ENCODE results near the gene FRAT2. TPM values are rescaled to one million over a fixed set of nuclear protein-coding genes. Genes with fewer than 3 reads are reported as not detected.
A peak's percentile ranks its signal among the peaks of the same experiment; 100 is the strongest.

FRAT2 gene
- total RNA-seq, 1 experiment from 2014 or later = 16.7 TPM

- H3K4me1 ChIP-seq (ENCODE audit: control insufficient read depth, insufficient read depth, low read length) = peaks cover 20% of the 10 kb centered on the region
- no peak for TF ChIP-seq SIN3A (IDR thresholded peaks at IDR 0.05; ENCODE audit: borderline replicate concordance, insufficient read depth, low read depth, low read length)
- no peak for TF ChIP-seq REST (IDR thresholded peaks at IDR 0.05; ENCODE audit: insufficient read depth in 1 of 2, low read depth in 2 of 2, low read length in 1 of 2)
- no peak for TF ChIP-seq TCF7L2 (IDR thresholded peaks at IDR 0.05; ENCODE audit: low read depth, low read length)
- TF ChIP-seq CTCF (IDR thresholded peaks at IDR 0.05) = no peak
- no peak for TF ChIP-seq POLR2AphosphoS5 (IDR thresholded peaks at IDR 0.05; ENCODE audit: low read depth, low read length)
- intact Hi-C loops (cut with micrococcal nuclease; ENCODE audit: unreplicated experiment) = no loop called here
- in situ Hi-C loops (cut with HindIII; ENCODE audit: low pct_unique_long_range_greater_than_20kb, low sequenced_read_pairs) = no loop called here
- POLR2A ChIA-PET = no interaction called here
- no peak for DNase-seq (ENCODE audit: low read depth, low spot score)
- no peak for ATAC-seq
- CTCF ChIA-PET = no interaction called here
- no peaks in the 10 kb centered on the region for H3K27me3 ChIP-seq (ENCODE audit: control insufficient read depth, insufficient read depth, low read length)
- no peaks in the 10 kb centered on the region for H3K9me3 ChIP-seq (ENCODE audit: control insufficient read depth, insufficient read depth, low read depth, low read length)
- no peaks in the 10 kb centered on the region for H3K36me3 ChIP-seq (ENCODE audit: control insufficient read depth, insufficient read depth, low read length)
- no TSS peak for BruUV-seq (replicated peaks)
- H3K4me3 ChIP-seq (ENCODE audit: low read depth in 2 of 2, low read length in 2 of 2) = no peak overlapping the region
- no peak overlapping the region for H3K27ac ChIP-seq (ENCODE audit: low read length)
Observed at GRCh38 chr10:97338041-97338440, 3.5 kb upstream of the FRAT2 start.

- Histone ChIP-seq H3K4me3 (ENCODE audit: low read depth in 2 of 2, low read length in 2 of 2) (no peak overlapping the region), H3K4me1 (ENCODE audit: control insufficient read depth, insufficient read depth, low read length) (peaks cover 23% of the 10 kb centered on the region), H3K9me3 (ENCODE audit: control insufficient read depth, insufficient read depth, low read depth, low read length) (no peaks in the 10 kb centered on the region), H3K36me3 (ENCODE audit: control insufficient read depth, insufficient read depth, low read length) (no peaks in the 10 kb centered on the region), H3K27ac (ENCODE audit: low read length) (peak overlapping the region; percentile 63), H3K27me3 (ENCODE audit: control insufficient read depth, insufficient read depth, low read length) (no peaks in the 10 kb centered on the region)
- intact Hi-C loops (cut with micrococcal nuclease; ENCODE audit: unreplicated experiment) = no loop called here
- no TSS peak for BruUV-seq (replicated peaks)
- DNase-seq (ENCODE audit: low read depth, low spot score) (no peak), ATAC-seq (no peak)
- in situ Hi-C loops (cut with HindIII; ENCODE audit: low pct_unique_long_range_greater_than_20kb, low sequenced_read_pairs) = no loop called here
- TF ChIP-seq CTCF (IDR thresholded peaks at IDR 0.05) = no peak
- TF ChIP-seq TCF7L2 (IDR thresholded peaks at IDR 0.05; ENCODE audit: low read depth, low read length) = peak; percentile 45; the same call in 1 of the 2 replicates
- ChIA-PET POLR2A (no interaction called here), CTCF (no interaction called here)
Observed at GRCh38 chr10:97336942-97337831, 2.7 kb upstream of the FRAT2 start.
